H9 (cell line): ENCODE results near the gene ARHGEF17. TPM values are rescaled to one million over a fixed set of nuclear protein-coding genes. Genes with fewer than 3 reads are reported as not detected.

Source experiments
- DNase-seq: peaks from one replicate; pipeline ENCODE4 v3.0.0-alpha.2; 2017
- H2AFZ ChIP-seq: one replicate; pipeline ENCODE4 v1.6.1; 2013; ENCODE audit warnings: mild to moderate bottlenecking, low read length, control low read depth, moderate library complexity
- H2AK5ac ChIP-seq: 2 replicates; pipeline ENCODE4 v1.6.1; 2013; ENCODE audit warnings: low read length, control low read depth, mixed read lengths; ENCODE audit not compliant: insufficient read length
- H2BK120ac ChIP-seq: one replicate; pipeline ENCODE4 v1.6.1; 2013; ENCODE audit warnings: low read depth, mild to moderate bottlenecking, low read length, control low read depth, inconsistent platforms; ENCODE audit not compliant: poor library complexity, severe bottlenecking
- H2BK12ac ChIP-seq: 2 replicates; pipeline ENCODE4 v1.6.1; 2013; ENCODE audit warnings: low read length, control low read depth, mixed read lengths, low read depth; ENCODE audit not compliant: insufficient read length
- H2BK15ac ChIP-seq: 2 replicates; pipeline ENCODE4 v1.6.1; 2013; ENCODE audit warnings: low read depth, low read length, control low read depth
- H2BK20ac ChIP-seq: one replicate; pipeline ENCODE4 v1.6.1; 2013; ENCODE audit warnings: low read depth, mild to moderate bottlenecking, low read length, control low read depth, inconsistent platforms; ENCODE audit not compliant: poor library complexity, severe bottlenecking
- H2BK5ac ChIP-seq: 2 replicates; pipeline ENCODE4 v1.6.1; 2013; ENCODE audit warnings: low read length, control low read depth, mixed read lengths; ENCODE audit not compliant: insufficient read length
- H3K14ac ChIP-seq: 2 replicates; pipeline ENCODE4 v1.6.1; 2013; ENCODE audit warnings: low read length, control low read depth; ENCODE audit not compliant: insufficient read depth
- H3K18ac ChIP-seq: 2 replicates; pipeline ENCODE4 v1.6.1; 2013; ENCODE audit warnings: low read depth, mild to moderate bottlenecking, mixed read lengths, low read length, control low read depth; ENCODE audit not compliant: insufficient read length
- H3K23ac ChIP-seq: 2 replicates; pipeline ENCODE4 v1.6.1; 2013; ENCODE audit warnings: low read length, control low read depth, mixed read lengths, low read depth; ENCODE audit not compliant: insufficient read length
- H3K23me2 ChIP-seq: 2 replicates; pipeline ENCODE4 v1.6.1; 2013; ENCODE audit warnings: low read depth, mild to moderate bottlenecking, mixed read lengths, low read length, control low read depth; ENCODE audit not compliant: insufficient read length, poor library complexity, severe bottlenecking
- H3K27ac ChIP-seq: 2 replicates; pipeline ENCODE4 v1.5.1; 2013; ENCODE audit warnings: low read length, control low read depth, mixed read lengths, low read depth; ENCODE audit not compliant: insufficient read length
- H3K27me3 ChIP-seq: 2 replicates; pipeline ENCODE4 v1.6.1; 2013; ENCODE audit warnings: low read length, control low read depth, inconsistent platforms; ENCODE audit not compliant: insufficient read depth
- H3K4ac ChIP-seq: 2 replicates; pipeline ENCODE4 v1.6.1; 2013; ENCODE audit warnings: low read depth, mild to moderate bottlenecking, control low read depth, inconsistent platforms, low read length, moderate library complexity
- H3K4me1 ChIP-seq: 2 replicates; pipeline ENCODE4 v1.6.1; 2013; ENCODE audit warnings: low read length, control low read depth, inconsistent platforms; ENCODE audit not compliant: insufficient read depth
- H3K4me2 ChIP-seq: 2 replicates; pipeline ENCODE4 v1.6.1; 2013; ENCODE audit warnings: low read length, control low read depth, mixed read lengths; ENCODE audit not compliant: insufficient read length, insufficient read depth
- H3K56ac ChIP-seq: 2 replicates; pipeline ENCODE4 v1.6.1; 2013; ENCODE audit warnings: low read depth, mild to moderate bottlenecking, mixed read lengths, low read length, control low read depth; ENCODE audit not compliant: insufficient read length
- H3K79me1 ChIP-seq: 2 replicates; pipeline ENCODE4 v1.6.1; 2013; ENCODE audit warnings: low read depth, mild to moderate bottlenecking, moderate library complexity, low read length, control low read depth, inconsistent platforms; ENCODE audit not compliant: insufficient read depth, poor library complexity, severe bottlenecking
- H3K79me2 ChIP-seq: 2 replicates; pipeline ENCODE4 v1.6.1; 2013; ENCODE audit warnings: low read length, control low read depth, inconsistent platforms; ENCODE audit not compliant: insufficient read depth
- H3K9ac ChIP-seq: 2 replicates; pipeline ENCODE4 v1.6.1; 2013; ENCODE audit warnings: low read length, control low read depth, mixed read lengths; ENCODE audit not compliant: insufficient read length; ENCODE audit errors: extremely low read depth
- H3K9me3 ChIP-seq: one replicate; pipeline ENCODE4 v1.6.1; 2013; ENCODE audit warnings: low read depth, low read length, inconsistent platforms; ENCODE audit not compliant: control insufficient read depth
- H3T11ph ChIP-seq: one replicate; pipeline ENCODE4 v1.6.1; 2013; ENCODE audit warnings: mild to moderate bottlenecking, low read length, control low read depth, inconsistent platforms
- H4K20me1 ChIP-seq: one replicate; pipeline ENCODE4 v1.6.1; 2013; ENCODE audit not compliant: control insufficient read depth, insufficient read length, insufficient read depth
- H4K5ac ChIP-seq: 2 replicates; pipeline ENCODE4 v1.6.1; 2013; ENCODE audit warnings: low read depth, mild to moderate bottlenecking, mixed read lengths, low read length, control low read depth; ENCODE audit not compliant: insufficient read length
- H4K8ac ChIP-seq: replicated peaks from 2 replicates; pipeline ENCODE4 v1.6.1; 2013; ENCODE audit warnings: low read length, control low read depth, mixed read lengths, low read depth; ENCODE audit not compliant: insufficient read length
- H4K91ac ChIP-seq: 2 replicates; pipeline ENCODE4 v1.6.1; 2013; ENCODE audit warnings: low read depth, mild to moderate bottlenecking, moderate library complexity, mixed read lengths, low read length, control low read depth; ENCODE audit not compliant: insufficient read length
- H3K27ac Mint-ChIP-seq, 3 experiments: 2 replicates in 2 of 3; 3 replicates in 1 of 3; pipeline ENCODE4 v1.8.0; 2020 to 2021; ENCODE audit warnings: mixed read lengths in 3 of 3, mild to moderate bottlenecking in 1 of 3, moderate library complexity in 1 of 3
- H3K27me3 Mint-ChIP-seq: 2 replicates; pipeline ENCODE4 v1.8.0; 2021; ENCODE audit warnings: low read depth, mild to moderate bottlenecking, moderate library complexity, mixed read lengths
- H3K36me3 Mint-ChIP-seq, 3 experiments: 2 replicates in 2 of 3; 3 replicates in 1 of 3; pipeline ENCODE4 v1.8.0; 2020 to 2021; ENCODE audit warnings: low read depth in 3 of 3, mixed read lengths in 3 of 3; ENCODE audit not compliant: insufficient read depth in 1 of 3
- H3K4me1 Mint-ChIP-seq, 2 experiments: 2 replicates each; pipeline ENCODE4 v1.8.0; 2020; ENCODE audit warnings: mixed read lengths in 2 of 2
- H3K4me3 Mint-ChIP-seq, 2 experiments: 2 replicates in 1 of 2; 3 replicates in 1 of 2; pipeline ENCODE4 v1.8.0; 2020 to 2021; ENCODE audit warnings: mild to moderate bottlenecking in 2 of 2, mixed read lengths in 2 of 2, moderate library complexity in 1 of 2
- H3K9me3 Mint-ChIP-seq, 2 experiments: 2 replicates in 1 of 2; 3 replicates in 1 of 2; pipeline ENCODE4 v1.8.0; 2020; ENCODE audit warnings: mild to moderate bottlenecking in 2 of 2, mixed read lengths in 2 of 2, moderate library complexity in 1 of 2
- CTCF ChIP-seq: fragments of 200-600 bp; sonication (generic); conservative IDR thresholded peaks from 3 replicates; pipeline ENCODE4 v1.8.0; 2021; ENCODE audit warnings: antibody characterized with exemption, mild to moderate bottlenecking
- WGBS: extraction: QIAGEN DNeasy Blood & Tissue Kit; methylation state at CpG from one replicate; pipeline ENCODE4 v1.1.7; 2013; ENCODE audit warnings: missing lambda C conversion rate, low lambda C conversion rate, mixed read lengths; ENCODE audit not compliant: insufficient read length; ENCODE audit errors: extremely low coverage; 5-methylcytosine and 5-hydroxymethylcytosine counted together
- total RNA-seq: library from RNA; stranded (reverse); gene quantifications from 2 replicates; pipeline ENCODE4 v1.2.1, GENCODE V29; 2021

ARHGEF17 gene
- total RNA-seq, 1 experiment from 2014 or later, result 7.4 TPM

- no peak overlapping the region for H3K4me3 Mint-ChIP-seq
- Histone ChIP-seq H3K14ac (no peak overlapping the region), H3K9ac (no peak overlapping the region), H2BK20ac (no peak overlapping the region), H3K79me1 (no peaks in the 10 kb centered on the region), H4K5ac (no peak overlapping the region), H4K91ac (no peak overlapping the region), H2BK12ac (no peak overlapping the region), H3K56ac (no peak overlapping the region), H3K27me3 (peaks cover 9% of the 10 kb centered on the region; the same call in 1 of the 2 replicates), H4K8ac (no peak overlapping the region), H3K27ac (no peak overlapping the region), H3K18ac (no peak overlapping the region), H3K23me2 (peaks cover 3% of the 10 kb centered on the region), H3K4ac (no peak overlapping the region), H3K9me3 (no peaks in the 10 kb centered on the region), H2BK15ac (no peak overlapping the region), H2BK5ac (no peak overlapping the region), H3K4me2 (no peak overlapping the region), H4K20me1 (peaks cover 2% of the 10 kb centered on the region), H3K4me1 (no peaks in the 10 kb centered on the region), H2AFZ (no peak overlapping the region), H3K79me2 (no peaks in the 10 kb centered on the region), H3T11ph (no peak overlapping the region), H3K23ac (no peak overlapping the region), H2AK5ac (no peak overlapping the region), H2BK120ac (no peak overlapping the region)
- H3K27me3 Mint-ChIP-seq, result peaks cover 73% of the 10 kb centered on the region
- H3K27ac Mint-ChIP-seq, result no peak overlapping the region
- H3K9me3 Mint-ChIP-seq, result no peaks in the 10 kb centered on the region
- no peak for DNase-seq
- H3K4me1 Mint-ChIP-seq, result peaks cover 20 to 29% of the 10 kb centered on the region in 2 experiments
- no peak for TF ChIP-seq CTCF
- H3K36me3 Mint-ChIP-seq, result no peaks in the 10 kb centered on the region; a peak in 1 of 7 replicates
- WGBS, result no CpG with 5 or more reads among the region's 3 CpGs
These were observed 32.1 kb downstream of the ARHGEF17 start for GRCh38 chr11:73340164-73340563.
